RWPE1 (cell line): Measurements from ENCODE around the gene SLC22A24.

Source experiments
- CTCF ChIA-PET: fragments of 350-600 bp; sonication (Branson Sonifier 250); formaldehyde crosslinking; extraction: SDS; loops from one replicate; lab custom pipeline; 2021; lab: Yijun Ruan, JAX
- POLR2A ChIA-PET: fragments of 400-600 bp; formaldehyde crosslinking; extraction: SDS; loops from one replicate; lab custom pipeline; 2020; ENCODE audit warnings: antibody characterized with exemption; ENCODE audit not compliant: low non-redundant PET; lab: Yijun Ruan, JAX
- DNase-seq: peaks from one replicate; pipeline ENCODE4 v3.0.0; 2012; ENCODE audit warnings: low spot score
- H3K27ac ChIP-seq: fragments of 450-650 bp; 2 replicates; pipeline ENCODE4 v1.5.1; 2017
- TF ChIP-seq, protein P1 (sequence below): fragments of 450-650 bp; conservative IDR thresholded peaks from 2 replicates; pipeline ENCODE4 v1.5.1; 2017; ENCODE audit warnings: low read depth, mild to moderate bottlenecking

Gene SLC22A24

DNA sequence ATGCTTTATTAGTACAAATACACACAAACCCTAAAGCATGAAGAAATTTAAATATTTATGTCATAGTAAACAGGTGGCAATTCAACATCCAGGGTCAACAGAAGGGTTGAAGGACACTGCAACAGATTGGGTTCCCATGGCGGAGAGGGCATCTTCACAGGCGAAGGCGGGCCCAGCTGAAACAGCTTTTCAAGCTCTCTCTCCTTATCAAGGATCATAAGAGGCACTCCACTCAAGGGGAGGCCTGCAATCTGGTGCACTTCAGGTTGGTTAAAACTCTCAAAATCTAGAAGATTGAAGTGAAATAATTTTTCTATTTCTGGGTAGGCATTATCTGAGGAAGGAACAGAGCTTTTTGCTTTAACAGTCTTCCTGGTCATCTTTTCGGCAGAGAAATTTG is 111.6 kb downstream of the SLC22A24 start:
- TF ChIP-seq, protein P1, sequence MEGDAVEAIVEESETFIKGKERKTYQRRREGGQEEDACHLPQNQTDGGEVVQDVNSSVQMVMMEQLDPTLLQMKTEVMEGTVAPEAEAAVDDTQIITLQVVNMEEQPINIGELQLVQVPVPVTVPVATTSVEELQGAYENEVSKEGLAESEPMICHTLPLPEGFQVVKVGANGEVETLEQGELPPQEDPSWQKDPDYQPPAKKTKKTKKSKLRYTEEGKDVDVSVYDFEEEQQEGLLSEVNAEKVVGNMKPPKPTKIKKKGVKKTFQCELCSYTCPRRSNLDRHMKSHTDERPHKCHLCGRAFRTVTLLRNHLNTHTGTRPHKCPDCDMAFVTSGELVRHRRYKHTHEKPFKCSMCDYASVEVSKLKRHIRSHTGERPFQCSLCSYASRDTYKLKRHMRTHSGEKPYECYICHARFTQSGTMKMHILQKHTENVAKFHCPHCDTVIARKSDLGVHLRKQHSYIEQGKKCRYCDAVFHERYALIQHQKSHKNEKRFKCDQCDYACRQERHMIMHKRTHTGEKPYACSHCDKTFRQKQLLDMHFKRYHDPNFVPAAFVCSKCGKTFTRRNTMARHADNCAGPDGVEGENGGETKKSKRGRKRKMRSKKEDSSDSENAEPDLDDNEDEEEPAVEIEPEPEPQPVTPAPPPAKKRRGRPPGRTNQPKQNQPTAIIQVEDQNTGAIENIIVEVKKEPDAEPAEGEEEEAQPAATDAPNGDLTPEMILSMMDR = no peak
- ChIA-PET POLR2A (no interaction called here), CTCF (interaction anchor here (0.8 to 1.2 kb wide), 2 partner anchors 9 to 127 kb away, joined by 3 to 4 read pairs; no protein-coding TSS in a partner anchor)
- no peak overlapping the region for H3K27ac ChIP-seq
- no peak for DNase-seq
